Measurements from ENCODE around the gene TRAF2. TPM values are rescaled to one million over a fixed set of nuclear protein-coding genes. Genes with fewer than 3 reads are reported as not detected.

The TRAF2 gene
- total and polyA plus RNA-seq, 2 of the 4 experiments (the other 2 are of a cell fraction): 6.6 to 12.0 TPM

DNA sequence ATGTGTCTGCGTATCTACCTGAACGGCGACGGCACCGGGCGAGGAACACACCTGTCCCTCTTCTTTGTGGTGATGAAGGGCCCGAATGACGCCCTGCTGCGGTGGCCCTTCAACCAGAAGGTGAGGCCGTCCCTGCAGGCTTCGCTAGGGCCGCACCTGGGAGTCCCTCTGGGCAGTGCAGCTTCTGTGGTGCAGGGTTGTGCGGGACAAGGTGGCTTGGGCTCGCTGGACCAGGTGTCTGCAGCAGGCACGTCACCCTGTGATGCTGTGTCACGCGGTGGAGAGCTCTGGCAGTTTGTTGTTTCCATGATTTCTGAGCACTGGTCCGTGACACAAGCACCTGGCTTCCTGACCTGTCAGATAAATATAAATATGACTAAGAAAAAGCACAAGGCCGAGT, 37.6 kb downstream of the TRAF2 start:
- H2AK9ac ChIP-seq (replicated peaks; ENCODE audit: low read depth, low read length, poor library complexity): peak overlapping the region; percentile 42
- no peak overlapping the region for H4K91ac ChIP-seq (ENCODE audit: insufficient read depth, low read depth, low read length)
- H3K79me1 ChIP-seq (ENCODE audit: low read depth in 1 of 2, low read length in 2 of 2): no peaks in the 10 kb centered on the region
- no peak overlapping the region for H2AK5ac ChIP-seq (ENCODE audit: low read depth, low read length)
- in situ Hi-C loops (cut with MboI; ENCODE audit: low sequenced_read_pairs) (no loop called here), intact Hi-C loops (cut with micrococcal nuclease) (no loop called here), dilution Hi-C loops (cut with HindIII; ENCODE audit: low sequenced_read_pairs, unreplicated experiment) (no loop called here)
- no peak overlapping the region for H3K56ac ChIP-seq (ENCODE audit: extremely low read depth, insufficient read depth, low read length)
- H2BK5ac ChIP-seq (ENCODE audit: low read depth, low read length, poor library complexity, severe bottlenecking): no peak overlapping the region
- H3K9ac ChIP-seq (ENCODE audit: low read depth, low read length): no peak overlapping the region
- no peak overlapping the region for H3K23ac ChIP-seq (ENCODE audit: low read depth, low read length)
- CTCF ChIA-PET: no interaction called here
- POLR2A ChIA-PET (ENCODE audit: unreplicated experiment): interaction anchor here (0.5 kb wide), 1 partner anchor 55 kb away, joined by 4 read pairs; no protein-coding TSS in a partner anchor
- no peaks in the 10 kb centered on the region for H3K9me3 ChIP-seq (ENCODE audit: control insufficient read depth, insufficient read depth, low read length)
- no peak overlapping the region for H4K8ac ChIP-seq (ENCODE audit: low read depth in 2 of 2, low read length in 2 of 2)
- no peak for ATAC-seq (ENCODE audit: low read depth)
- no peak overlapping the region for H2BK120ac ChIP-seq (ENCODE audit: low read depth, low read length)
- no peak for TF ChIP-seq POLR2A (IDR thresholded peaks at IDR 0.05; ENCODE audit: low read depth, low read length)
- no peak for TF ChIP-seq MXI1 (IDR thresholded peaks at IDR 0.05; ENCODE audit: borderline replicate concordance, low read depth, low read length)
- no peak for TF ChIP-seq CEBPB (IDR thresholded peaks at IDR 0.05; ENCODE audit: low read depth, low read length)
- TF ChIP-seq RCOR1 (IDR thresholded peaks at IDR 0.05; ENCODE audit: insufficient replicate concordance, low read length): no peak
- TF ChIP-seq RFX5 (IDR thresholded peaks at IDR 0.05; ENCODE audit: low read depth, low read length): no peak
- TF ChIP-seq, protein P1, sequence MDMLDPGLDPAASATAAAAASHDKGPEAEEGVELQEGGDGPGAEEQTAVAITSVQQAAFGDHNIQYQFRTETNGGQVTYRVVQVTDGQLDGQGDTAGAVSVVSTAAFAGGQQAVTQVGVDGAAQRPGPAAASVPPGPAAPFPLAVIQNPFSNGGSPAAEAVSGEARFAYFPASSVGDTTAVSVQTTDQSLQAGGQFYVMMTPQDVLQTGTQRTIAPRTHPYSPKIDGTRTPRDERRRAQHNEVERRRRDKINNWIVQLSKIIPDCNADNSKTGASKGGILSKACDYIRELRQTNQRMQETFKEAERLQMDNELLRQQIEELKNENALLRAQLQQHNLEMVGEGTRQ (IDR thresholded peaks at IDR 0.05; ENCODE audit: low read depth, low read length): no peak
- TF ChIP-seq FOS (IDR thresholded peaks at IDR 0.05; ENCODE audit: low read depth, low read length): no peak
- TF ChIP-seq SMC3 (IDR thresholded peaks at IDR 0.05; ENCODE audit: low read depth, low read length): no peak
- TF ChIP-seq, protein P2, sequence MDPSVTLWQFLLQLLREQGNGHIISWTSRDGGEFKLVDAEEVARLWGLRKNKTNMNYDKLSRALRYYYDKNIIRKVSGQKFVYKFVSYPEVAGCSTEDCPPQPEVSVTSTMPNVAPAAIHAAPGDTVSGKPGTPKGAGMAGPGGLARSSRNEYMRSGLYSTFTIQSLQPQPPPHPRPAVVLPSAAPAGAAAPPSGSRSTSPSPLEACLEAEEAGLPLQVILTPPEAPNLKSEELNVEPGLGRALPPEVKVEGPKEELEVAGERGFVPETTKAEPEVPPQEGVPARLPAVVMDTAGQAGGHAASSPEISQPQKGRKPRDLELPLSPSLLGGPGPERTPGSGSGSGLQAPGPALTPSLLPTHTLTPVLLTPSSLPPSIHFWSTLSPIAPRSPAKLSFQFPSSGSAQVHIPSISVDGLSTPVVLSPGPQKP (IDR thresholded peaks at IDR 0.05; ENCODE audit: borderline replicate concordance, low read depth, low read length): no peak
- no peak for TF ChIP-seq MAFK (IDR thresholded peaks at IDR 0.05; ENCODE audit: low read depth, low read length)
- TF ChIP-seq, protein P3, sequence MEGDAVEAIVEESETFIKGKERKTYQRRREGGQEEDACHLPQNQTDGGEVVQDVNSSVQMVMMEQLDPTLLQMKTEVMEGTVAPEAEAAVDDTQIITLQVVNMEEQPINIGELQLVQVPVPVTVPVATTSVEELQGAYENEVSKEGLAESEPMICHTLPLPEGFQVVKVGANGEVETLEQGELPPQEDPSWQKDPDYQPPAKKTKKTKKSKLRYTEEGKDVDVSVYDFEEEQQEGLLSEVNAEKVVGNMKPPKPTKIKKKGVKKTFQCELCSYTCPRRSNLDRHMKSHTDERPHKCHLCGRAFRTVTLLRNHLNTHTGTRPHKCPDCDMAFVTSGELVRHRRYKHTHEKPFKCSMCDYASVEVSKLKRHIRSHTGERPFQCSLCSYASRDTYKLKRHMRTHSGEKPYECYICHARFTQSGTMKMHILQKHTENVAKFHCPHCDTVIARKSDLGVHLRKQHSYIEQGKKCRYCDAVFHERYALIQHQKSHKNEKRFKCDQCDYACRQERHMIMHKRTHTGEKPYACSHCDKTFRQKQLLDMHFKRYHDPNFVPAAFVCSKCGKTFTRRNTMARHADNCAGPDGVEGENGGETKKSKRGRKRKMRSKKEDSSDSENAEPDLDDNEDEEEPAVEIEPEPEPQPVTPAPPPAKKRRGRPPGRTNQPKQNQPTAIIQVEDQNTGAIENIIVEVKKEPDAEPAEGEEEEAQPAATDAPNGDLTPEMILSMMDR (conservative IDR thresholded peaks at IDR 0.05; ENCODE audit: low read depth, low read length): no peak
- TF ChIP-seq CHD1 (IDR thresholded peaks at IDR 0.05; ENCODE audit: low read depth, low read length): no peak
- TF ChIP-seq RAD21 (IDR thresholded peaks at IDR 0.05; ENCODE audit: low read length): no peak
- no peak for TF ChIP-seq NFE2L2 (IDR thresholded peaks at IDR 0.05; ENCODE audit: low read depth, low read length)
- no peak for TF ChIP-seq BHLHE40 (IDR thresholded peaks at IDR 0.05; ENCODE audit: low read depth, low read length)
- TF ChIP-seq MAZ (IDR thresholded peaks at IDR 0.05; ENCODE audit: borderline replicate concordance, low read depth, low read length): no peak
- no peak overlapping the region for H4K5ac ChIP-seq (ENCODE audit: low read depth, low read length)
- no peaks in the 10 kb centered on the region for H3K4me1 ChIP-seq (ENCODE audit: control insufficient read depth, insufficient read depth, low read length)
- no peak overlapping the region for H3K14ac ChIP-seq (replicated peaks; ENCODE audit: low read depth, low read length)
- no peak overlapping the region for H3K4me2 ChIP-seq (ENCODE audit: low read depth, low read length)
- no peak overlapping the region for H3K27ac ChIP-seq (ENCODE audit: insufficient read depth, low read length)
- H3K4ac ChIP-seq (ENCODE audit: low read depth, low read length): no peak overlapping the region
- no peak for DNase-seq
- WGBS, 2 experiments (ENCODE audit: extremely low coverage in 2 of 2, insufficient read length in 1 of 2): 97% methylated on average over 14 of the region's 19 CpGs; no CpG with 5 or more reads in 1 of the 2 experiments
- no peaks in the 10 kb centered on the region for H3K27me3 ChIP-seq (ENCODE audit: control insufficient read depth, insufficient read depth, low read length)
- H3K9me1 ChIP-seq (ENCODE audit: insufficient read depth, low read length): no peaks in the 10 kb centered on the region
- no TSS peak for BruUV-seq (replicated peaks)
- no peak overlapping the region for H2BK20ac ChIP-seq (ENCODE audit: low read depth, low read length)
- no peak overlapping the region for H2BK15ac ChIP-seq (ENCODE audit: low read depth, low read length)
- no peak overlapping the region for H3K4me3 ChIP-seq (ENCODE audit: insufficient read depth, low read depth, low read length)
- H3K18ac ChIP-seq (ENCODE audit: low read depth, low read length): no peak overlapping the region
- no peaks in the 10 kb centered on the region for H4K20me1 ChIP-seq (ENCODE audit: insufficient read depth, low read length)
- H3K36me3 ChIP-seq (ENCODE audit: control insufficient read depth, insufficient read depth, low read length): peaks cover 28% of the 10 kb centered on the region
- H2AFZ ChIP-seq (replicated peaks; ENCODE audit: low read length, poor library complexity): no peak overlapping the region
